PFSK-1 (cell line): Measurements from ENCODE around the gene TAAR8.

Source experiments
- FOXP2 ChIP-seq: optimal IDR thresholded peaks from 2 replicates; pipeline ENCODE3; 2011; ENCODE audit warnings: borderline replicate concordance, control low read depth, inconsistent platforms; ENCODE audit not compliant: insufficient read depth; ENCODE audit errors: extremely low read length, extremely low read depth
- POLR2AphosphoS5 ChIP-seq: IDR thresholded peaks from 2 replicates; pipeline ENCODE4 v1.6.1; 2012; ENCODE audit warnings: low read depth, mild to moderate bottlenecking, control low read depth, low read length, moderate library complexity
- SIN3A ChIP-seq: IDR thresholded peaks from 2 replicates; pipeline ENCODE4 v1.6.1; 2012; ENCODE audit warnings: mild to moderate bottlenecking, low read length, moderate library complexity, borderline replicate concordance; ENCODE audit not compliant: insufficient read depth
- TAF1 ChIP-seq: IDR thresholded peaks from 2 replicates; pipeline ENCODE4 v1.6.1; 2012; ENCODE audit warnings: low read length, control low read depth, borderline replicate concordance; ENCODE audit not compliant: insufficient read depth
- TF ChIP-seq, protein P1 (sequence below), 2 experiments: IDR thresholded peaks; 2 replicates each; pipeline versions ENCODE4 v1.6.1 to v1.8.0; 2011 to 2012; ENCODE audit warnings: low read depth in 2 of 2, low read length in 2 of 2, control low read depth in 1 of 2, inconsistent platforms in 1 of 2, mild to moderate bottlenecking in 1 of 2, moderate library complexity in 1 of 2; ENCODE audit not compliant: insufficient read depth in 1 of 2

DNA sequence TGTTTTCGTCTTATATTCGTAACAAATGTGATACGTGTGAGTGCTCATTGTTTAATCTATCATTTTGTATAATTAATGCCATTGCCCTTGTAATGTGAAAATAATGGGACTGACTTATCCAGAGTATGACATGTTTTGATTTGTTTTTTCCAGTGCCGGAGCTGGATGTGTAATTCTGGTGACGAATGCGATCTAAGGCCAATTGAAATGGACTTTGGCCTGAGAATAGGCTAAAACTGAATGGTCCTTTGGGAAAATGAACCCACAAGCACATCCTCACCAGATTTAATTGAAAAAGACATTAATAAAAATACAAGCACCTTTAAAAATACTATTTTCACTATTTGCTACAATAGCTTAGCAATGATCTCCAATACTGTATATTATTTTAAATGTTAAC lies 43.7 kb downstream of the TAAR8 start:
- TF ChIP-seq, protein P1, sequence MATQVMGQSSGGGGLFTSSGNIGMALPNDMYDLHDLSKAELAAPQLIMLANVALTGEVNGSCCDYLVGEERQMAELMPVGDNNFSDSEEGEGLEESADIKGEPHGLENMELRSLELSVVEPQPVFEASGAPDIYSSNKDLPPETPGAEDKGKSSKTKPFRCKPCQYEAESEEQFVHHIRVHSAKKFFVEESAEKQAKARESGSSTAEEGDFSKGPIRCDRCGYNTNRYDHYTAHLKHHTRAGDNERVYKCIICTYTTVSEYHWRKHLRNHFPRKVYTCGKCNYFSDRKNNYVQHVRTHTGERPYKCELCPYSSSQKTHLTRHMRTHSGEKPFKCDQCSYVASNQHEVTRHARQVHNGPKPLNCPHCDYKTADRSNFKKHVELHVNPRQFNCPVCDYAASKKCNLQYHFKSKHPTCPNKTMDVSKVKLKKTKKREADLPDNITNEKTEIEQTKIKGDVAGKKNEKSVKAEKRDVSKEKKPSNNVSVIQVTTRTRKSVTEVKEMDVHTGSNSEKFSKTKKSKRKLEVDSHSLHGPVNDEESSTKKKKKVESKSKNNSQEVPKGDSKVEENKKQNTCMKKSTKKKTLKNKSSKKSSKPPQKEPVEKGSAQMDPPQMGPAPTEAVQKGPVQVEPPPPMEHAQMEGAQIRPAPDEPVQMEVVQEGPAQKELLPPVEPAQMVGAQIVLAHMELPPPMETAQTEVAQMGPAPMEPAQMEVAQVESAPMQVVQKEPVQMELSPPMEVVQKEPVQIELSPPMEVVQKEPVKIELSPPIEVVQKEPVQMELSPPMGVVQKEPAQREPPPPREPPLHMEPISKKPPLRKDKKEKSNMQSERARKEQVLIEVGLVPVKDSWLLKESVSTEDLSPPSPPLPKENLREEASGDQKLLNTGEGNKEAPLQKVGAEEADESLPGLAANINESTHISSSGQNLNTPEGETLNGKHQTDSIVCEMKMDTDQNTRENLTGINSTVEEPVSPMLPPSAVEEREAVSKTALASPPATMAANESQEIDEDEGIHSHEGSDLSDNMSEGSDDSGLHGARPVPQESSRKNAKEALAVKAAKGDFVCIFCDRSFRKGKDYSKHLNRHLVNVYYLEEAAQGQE (IDR thresholded peaks at IDR 0.05; ENCODE audit: insufficient read depth in 1 of 2, low read depth in 2 of 2, low read length in 2 of 2) = no peak
- TF ChIP-seq POLR2AphosphoS5 = no peak
- TF ChIP-seq TAF1 = no peak
- TF ChIP-seq SIN3A = no peak
- TF ChIP-seq FOXP2 = no peak
